Panc1 (cell line): ENCODE data around the gene ZNF346. TPM values are rescaled to one million over a fixed set of nuclear protein-coding genes. Genes with fewer than 3 reads are reported as not detected.

Experiments used
- ATAC-seq: fragments of 200-7000 bp; cut with Tn5 transposase; 2 replicates; pipeline ENCODE4 v1.9.1; 2020; ENCODE audit warnings: mild to moderate bottlenecking, moderate library complexity
- BruUV-seq: library from RNA; stranded (reverse); fragments of 400-500 nt; replicated peaks from 2 replicates; lab custom pipeline; 2021; lab: Mats Ljungman, UMichigan
- CTCF ChIA-PET: fragments of 300-600 bp; sonication (Branson Sonifier 250); formaldehyde crosslinking; loops from one replicate; lab custom pipeline; 2022; ENCODE audit warnings: antibody characterized with exemption; lab: Charles Lee
- POLR2A ChIA-PET: fragments of 300-600 bp; sonication (Branson Sonifier 250); formaldehyde crosslinking; loops from one replicate; lab custom pipeline; 2022; ENCODE audit warnings: antibody characterized with exemption; lab: Charles Lee
- DNase-seq: peaks from one replicate; pipeline ENCODE4 v3.0.0-alpha.2; 2010; ENCODE audit warnings: low read depth, low spot score
- H3K27ac ChIP-seq: 2 replicates; pipeline ENCODE4 v1.5.1; 2011; ENCODE audit warnings: mild to moderate bottlenecking, low read length, inconsistent platforms
- H3K27me3 ChIP-seq: fragments of 200-500 bp; sonication (Bioruptor generic); 2 replicates; pipeline ENCODE4 v1.6.0; 2014; ENCODE audit warnings: low read length, inconsistent platforms; ENCODE audit not compliant: control insufficient read depth, insufficient read depth
- H3K36me3 ChIP-seq: fragments of 200-500 bp; sonication (Bioruptor generic); 2 replicates; pipeline ENCODE4 v1.5.1; 2014; ENCODE audit warnings: inconsistent platforms, mild to moderate bottlenecking, low read length, moderate library complexity; ENCODE audit not compliant: control insufficient read depth, insufficient read depth
- H3K4me1 ChIP-seq: 2 replicates; pipeline ENCODE4 v1.5.1; 2011; ENCODE audit warnings: inconsistent platforms, mild to moderate bottlenecking, low read length, moderate library complexity; ENCODE audit not compliant: control insufficient read depth, insufficient read depth
- H3K4me3 ChIP-seq, 2 experiments: 2 replicates each; pipeline ENCODE4 v1.5.1; 2011 to 2012; ENCODE audit warnings: low read depth in 2 of 2, low read length in 2 of 2, mild to moderate bottlenecking in 2 of 2, inconsistent platforms in 1 of 2, moderate library complexity in 1 of 2
- H3K9me3 ChIP-seq: fragments of 200-500 bp; sonication (Bioruptor generic); 2 replicates; pipeline ENCODE4 v1.5.1; 2014; ENCODE audit warnings: low read depth, mild to moderate bottlenecking, inconsistent platforms, low read length, moderate library complexity; ENCODE audit not compliant: control insufficient read depth, insufficient read depth
- POLR2AphosphoS5 ChIP-seq: IDR thresholded peaks from 2 replicates; pipeline ENCODE4 v1.6.1; 2012; ENCODE audit warnings: mild to moderate bottlenecking, low read depth, low read length, moderate library complexity
- REST ChIP-seq, 2 experiments: IDR thresholded peaks; 2 replicates each; pipeline ENCODE4 v1.6.1; 2011 to 2012; ENCODE audit warnings: low read depth in 2 of 2, control low read depth in 1 of 2, low read length in 1 of 2, mild to moderate bottlenecking in 1 of 2, moderate library complexity in 1 of 2; ENCODE audit not compliant: insufficient read depth in 1 of 2
- SIN3A ChIP-seq: IDR thresholded peaks from 2 replicates; pipeline ENCODE4 v1.6.1; 2012; ENCODE audit warnings: low read depth, mild to moderate bottlenecking, low read length, moderate library complexity, borderline replicate concordance; ENCODE audit not compliant: insufficient read depth
- TCF7L2 ChIP-seq: IDR thresholded peaks from 2 replicates; pipeline ENCODE4 v1.6.1; 2011; ENCODE audit warnings: mild to moderate bottlenecking, low read depth, low read length, inconsistent platforms
- in situ Hi-C: cut with HindIII; loops from 2 replicates; pipeline ENCODE4 v1.10.0; 2016; ENCODE audit warnings: low sequenced_read_pairs, low pct_unique_long_range_greater_than_20kb
- intact Hi-C: fragments of 100-400 bp; cut with micrococcal nuclease; formaldehyde crosslinking; loops from one replicate; pipeline ENCODE4 v1.10.0; 2022; ENCODE audit not compliant: unreplicated experiment
- total RNA-seq: library from RNA; stranded (reverse); gene quantifications from one replicate; pipeline ENCODE4 v1.2.1, GENCODE V29; 2021; ENCODE audit not compliant: unreplicated experiment
- TF ChIP-seq, protein P1 (sequence below): fragments of 450-650 bp; IDR thresholded peaks from 2 replicates; pipeline ENCODE4 v1.5.1; 2017; ENCODE audit warnings: mild to moderate bottlenecking

The ZNF346 gene
- total RNA-seq, 1 experiment from 2014 or later = 21.3 TPM

DNA sequence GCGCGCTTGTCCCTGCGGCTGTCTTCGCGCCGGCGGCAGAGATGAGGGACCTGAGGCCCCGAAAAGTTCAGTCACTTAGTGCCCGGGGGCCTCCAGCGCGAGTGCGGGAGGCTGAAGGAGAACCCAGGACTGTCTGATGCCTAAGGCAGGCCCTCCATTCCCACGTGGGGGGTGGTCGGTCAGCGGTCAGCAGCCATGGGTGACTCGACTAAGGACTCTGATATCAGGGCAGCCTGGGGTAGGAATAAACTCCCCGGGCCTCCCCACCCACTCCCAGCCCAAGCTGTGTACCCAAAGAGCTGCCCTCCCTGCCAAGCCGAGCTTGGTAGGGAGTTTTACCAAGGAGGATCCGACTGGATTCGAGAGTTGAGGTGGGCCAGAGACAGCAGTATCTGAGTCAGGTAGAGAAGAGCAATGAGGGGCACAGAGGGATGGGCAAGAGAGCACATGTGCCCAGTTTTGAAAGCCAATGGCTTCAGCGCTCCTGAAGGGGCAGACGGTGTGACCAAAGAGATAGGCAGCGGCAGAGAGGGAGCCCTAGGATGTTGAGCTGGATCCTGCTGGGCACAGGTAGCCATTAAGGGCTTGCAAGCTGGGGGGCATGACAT, 65.0 kb downstream of the ZNF346 start:
- intact Hi-C loops = no loop called here
- peak overlapping the region; percentile 47 to 55 for H3K4me3 ChIP-seq
- BruUV-seq = no TSS peak
- no peaks in the 10 kb centered on the region for H3K4me1 ChIP-seq
- no peaks in the 10 kb centered on the region for H3K36me3 ChIP-seq
- in situ Hi-C loops = no loop called here
- ATAC-seq (no peak; the same call in 1 of the 2 replicates), DNase-seq (no peak)
- no peak overlapping the region for H3K27ac ChIP-seq
- POLR2A ChIA-PET = no interaction called here
- no peaks in the 10 kb centered on the region for H3K9me3 ChIP-seq
- no peaks in the 10 kb centered on the region for H3K27me3 ChIP-seq
- CTCF ChIA-PET = interaction anchor here (0.7 to 2.3 kb wide), 3 partner anchors 16 to 25 kb away, joined by 4 to 14 read pairs (median 9); no protein-coding TSS in a partner anchor
- no peak for TF ChIP-seq TCF7L2
- TF ChIP-seq, protein P1, sequence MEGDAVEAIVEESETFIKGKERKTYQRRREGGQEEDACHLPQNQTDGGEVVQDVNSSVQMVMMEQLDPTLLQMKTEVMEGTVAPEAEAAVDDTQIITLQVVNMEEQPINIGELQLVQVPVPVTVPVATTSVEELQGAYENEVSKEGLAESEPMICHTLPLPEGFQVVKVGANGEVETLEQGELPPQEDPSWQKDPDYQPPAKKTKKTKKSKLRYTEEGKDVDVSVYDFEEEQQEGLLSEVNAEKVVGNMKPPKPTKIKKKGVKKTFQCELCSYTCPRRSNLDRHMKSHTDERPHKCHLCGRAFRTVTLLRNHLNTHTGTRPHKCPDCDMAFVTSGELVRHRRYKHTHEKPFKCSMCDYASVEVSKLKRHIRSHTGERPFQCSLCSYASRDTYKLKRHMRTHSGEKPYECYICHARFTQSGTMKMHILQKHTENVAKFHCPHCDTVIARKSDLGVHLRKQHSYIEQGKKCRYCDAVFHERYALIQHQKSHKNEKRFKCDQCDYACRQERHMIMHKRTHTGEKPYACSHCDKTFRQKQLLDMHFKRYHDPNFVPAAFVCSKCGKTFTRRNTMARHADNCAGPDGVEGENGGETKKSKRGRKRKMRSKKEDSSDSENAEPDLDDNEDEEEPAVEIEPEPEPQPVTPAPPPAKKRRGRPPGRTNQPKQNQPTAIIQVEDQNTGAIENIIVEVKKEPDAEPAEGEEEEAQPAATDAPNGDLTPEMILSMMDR = no peak
- TF ChIP-seq SIN3A = no peak
- TF ChIP-seq REST (IDR thresholded peaks at IDR 0.05; ENCODE audit: insufficient read depth in 1 of 2, low read depth in 2 of 2, low read length in 1 of 2) = no peak
- no peak for TF ChIP-seq POLR2AphosphoS5

- Histone ChIP-seq H3K9me3 (no peaks in the 10 kb centered on the region), H3K27ac (no peak overlapping the region), H3K27me3 (no peaks in the 10 kb centered on the region), H3K4me3 (no peak overlapping the region), H3K4me1 (peaks cover under 1% of the 10 kb centered on the region; the same call in 1 of the 2 replicates), H3K36me3 (no peaks in the 10 kb centered on the region)
- BruUV-seq = no TSS peak
- CTCF ChIA-PET = interaction anchor here (0.8 kb wide), 1 partner anchor 9 kb away, joined by 3 read pairs; no protein-coding TSS in a partner anchor
- POLR2A ChIA-PET = no interaction called here
- DNase-seq (no peak), ATAC-seq (no peak)
- TF ChIP-seq, protein P1 = no peak
- TF ChIP-seq REST (IDR thresholded peaks at IDR 0.05; ENCODE audit: insufficient read depth in 1 of 2, low read depth in 2 of 2, low read length in 1 of 2) (no peak), SIN3A (no peak), POLR2AphosphoS5 (no peak), TCF7L2 (no peak)
- intact Hi-C loops = no loop called here
- in situ Hi-C loops = no loop called here
These were observed 66.6 kb downstream of the ZNF346 start for GRCh38 chr5:177089127-177089526.
